Sigmoid colon (tissue), 7 donors: ENCODE data around the gene RNF144A. TPM values are rescaled to one million over a fixed set of nuclear protein-coding genes. Genes with fewer than 3 reads are reported as not detected.

ENCODE experiments used
- DNase-seq: peaks from one replicate; pipeline ENCODE4 v3.0.0-alpha.2; 2019
- H3K27ac ChIP-seq, 4 donors: fragments of 200-600 bp; sonication (generic); one replicate each; pipeline ENCODE4 v1.5.1; 2016 to 2019; ENCODE audit warnings: mild to moderate bottlenecking in 1 of 4
- H3K27me3 ChIP-seq, 3 donors: fragments of 200-600 bp; sonication (generic); one replicate each; pipeline ENCODE4 v1.5.1; 2019; ENCODE audit warnings: mild to moderate bottlenecking in 1 of 3
- H3K36me3 ChIP-seq, 4 donors: fragments of 200-600 bp; sonication (generic); one replicate each; pipeline ENCODE4 v1.5.1; 2016 to 2019
- H3K4me1 ChIP-seq, 4 donors: fragments of 200-600 bp; sonication (generic); one replicate each; pipeline ENCODE4 v1.5.1; 2017 to 2019
- H3K4me3 ChIP-seq, 4 donors: fragments of 200-600 bp; sonication (generic); one replicate each; pipeline ENCODE4 v1.5.1; 2017 to 2019; ENCODE audit warnings: mild to moderate bottlenecking in 2 of 4, moderate library complexity in 1 of 4
- H3K9me3 ChIP-seq, 4 donors: fragments of 200-600 bp in 3 of 4; sonication (generic) in 3 of 4; one replicate each; pipeline versions ENCODE4 v1.5.1 to v1.6.1; 2013 to 2019
- CTCF ChIP-seq, 4 experiments: fragments of 450-650 bp in 3 of 4; fragments of 200-600 bp in 1 of 4; IDR thresholded peaks; one replicate each; pipeline ENCODE4 v1.5.1; 2016 to 2019; ENCODE audit warnings: antibody characterized with exemption in 4 of 4, mild to moderate bottlenecking in 3 of 4, moderate library complexity in 2 of 4
- EP300 ChIP-seq, 4 donors: sonication (generic); formaldehyde crosslinking; IDR thresholded peaks; one replicate each; pipeline ENCODE4 v1.6.1; 2017; ENCODE audit warnings: antibody characterized with exemption in 4 of 4
- POLR2A ChIP-seq, 2 donors: fragments of 450-650 bp; IDR thresholded peaks; one replicate each; pipeline ENCODE4 v1.6.1; 2016; ENCODE audit warnings: antibody characterized with exemption in 2 of 2, mild to moderate bottlenecking in 2 of 2, moderate library complexity in 2 of 2
- POLR2AphosphoS5 ChIP-seq, 4 donors: sonication (generic); formaldehyde crosslinking; IDR thresholded peaks; one replicate each; pipeline ENCODE4 v1.6.1; 2017; ENCODE audit warnings: antibody characterized with exemption in 4 of 4
- WGBS, 2 donors: extraction: QIAGEN DNeasy Blood & Tissue Kit; methylation state at CpG; one replicate each; pipeline ENCODE4 v1.1.7; 2013; 5-methylcytosine and 5-hydroxymethylcytosine counted together
- intact Hi-C: fragments of 100-400 bp; cut with DNase I; formaldehyde crosslinking; loops from one replicate; pipeline ENCODE4 v1.15.1; 2023
- polyA plus RNA-seq, 3 donors: library from polyadenylated mRNA; stranded (reverse); fragments of 200-250 nt; gene quantifications; one replicate each; pipeline ENCODE4 v1.2.3, GENCODE V29; 2013
- total RNA-seq, 4 donors: library from RNA; depleted of rRNA; stranded (reverse); fragments of >200 nt; gene quantifications; one replicate each; pipeline ENCODE4 v1.1.0, GENCODE V29; 2016
- donor health status: healthy with polysubstance abuse.
- donor health status: Bipolar disorder and iron deficiency.
- donor health status: healthy.

The RNF144A gene
- total and polyA plus RNA-seq, 7 donors, result 4.8 to 14.2 (median 12.1) TPM

- no peak overlapping the region for H3K4me3 ChIP-seq
- H3K27ac ChIP-seq, result no peak overlapping the region
- no peaks in the 10 kb centered on the region for H3K9me3 ChIP-seq
- 88 to 89% methylated on average over 14 of the region's 14 CpGs for WGBS, 2 donors
- DNase-seq, result no peak
- H3K36me3 ChIP-seq, result no peaks in the 10 kb centered on the region
- no peaks in the 10 kb centered on the region for H3K27me3 ChIP-seq
- intact Hi-C loops, result no loop called here
- peaks cover 0 to 13% (median 8%) of the 10 kb centered on the region in 4 donors for H3K4me1 ChIP-seq
- TF ChIP-seq POLR2AphosphoS5 (IDR thresholded peaks at IDR 0.05) (no peak), EP300 (IDR thresholded peaks at IDR 0.05) (no peak), CTCF (IDR thresholded peaks at IDR 0.05) (no peak), POLR2A (IDR thresholded peaks at IDR 0.05) (no peak)
These were observed 9.0 kb downstream of the RNF144A start for GRCh38 chr2:6926071-6926732.

GRCh38 chr2:6927186-6927585 is 10.0 kb downstream of the RNF144A start:
- no peak overlapping the region for H3K4me3 ChIP-seq
- no peak for TF ChIP-seq POLR2AphosphoS5 (IDR thresholded peaks at IDR 0.05)
- TF ChIP-seq POLR2A (IDR thresholded peaks at IDR 0.05), result no peak
- no peak for TF ChIP-seq EP300 (IDR thresholded peaks at IDR 0.05)
- no peak for TF ChIP-seq CTCF (IDR thresholded peaks at IDR 0.05)
- peaks cover 0 to 13% (median 8%) of the 10 kb centered on the region in 4 donors for H3K4me1 ChIP-seq
- intact Hi-C loops, result no loop called here
- no peak for DNase-seq
- no peaks in the 10 kb centered on the region for H3K9me3 ChIP-seq
- no peaks in the 10 kb centered on the region for H3K27me3 ChIP-seq
- peak overlapping the region in 2 of 4 donors; percentile 10 to 20 for H3K27ac ChIP-seq
- no peaks in the 10 kb centered on the region for H3K36me3 ChIP-seq
- 26 to 57% methylated on average over 3 of the region's 3 CpGs for WGBS, 2 donors

- TF ChIP-seq POLR2A (IDR thresholded peaks at IDR 0.05), result no peak
- TF ChIP-seq EP300 (IDR thresholded peaks at IDR 0.05), result no peak
- no peak for TF ChIP-seq CTCF (IDR thresholded peaks at IDR 0.05)
- no peak for TF ChIP-seq POLR2AphosphoS5 (IDR thresholded peaks at IDR 0.05)
- intact Hi-C loops, result no loop called here
- H3K36me3 ChIP-seq, result no peaks in the 10 kb centered on the region
- H3K27me3 ChIP-seq, result no peaks in the 10 kb centered on the region
- no peak for DNase-seq
- H3K4me3 ChIP-seq, result no peak overlapping the region
- H3K27ac ChIP-seq, result no peak overlapping the region
- peaks cover 0 to 13% (median 8%) of the 10 kb centered on the region in 4 donors for H3K4me1 ChIP-seq
- 93 to 94% methylated on average over 3 of the region's 3 CpGs for WGBS, 2 donors
- H3K9me3 ChIP-seq, result no peaks in the 10 kb centered on the region
These were observed 10.5 kb downstream of the RNF144A start for GRCh38 chr2:6927753-6928152.

GRCh38 chr2:6928452-6928851 is 11.2 kb downstream of the RNF144A start:
- intact Hi-C loops, result no loop called here
- no peaks in the 10 kb centered on the region for H3K36me3 ChIP-seq
- no peak for DNase-seq
- H3K27me3 ChIP-seq, result no peaks in the 10 kb centered on the region
- WGBS, 2 donors, result 82 to 92% methylated on average over 9 of the region's 9 CpGs
- H3K4me3 ChIP-seq, result no peak overlapping the region
- no peak overlapping the region for H3K27ac ChIP-seq
- peaks cover 0 to 13% (median 8%) of the 10 kb centered on the region in 4 donors for H3K4me1 ChIP-seq
- no peaks in the 10 kb centered on the region for H3K9me3 ChIP-seq
- TF ChIP-seq EP300 (IDR thresholded peaks at IDR 0.05) (no peak), CTCF (IDR thresholded peaks at IDR 0.05) (no peak), POLR2A (IDR thresholded peaks at IDR 0.05) (no peak), POLR2AphosphoS5 (IDR thresholded peaks at IDR 0.05) (no peak)
